GM19193 (cell line): Measurements from ENCODE around the gene HLA-DOA.

Source experiments
- POLR2A ChIP-seq: IDR thresholded peaks from 4 replicates; pipeline ENCODE4 v1.6.1; 2011; ENCODE audit not compliant: insufficient read depth, insufficient read length; ENCODE audit errors: extremely low read depth

Gene HLA-DOA

DNA sequence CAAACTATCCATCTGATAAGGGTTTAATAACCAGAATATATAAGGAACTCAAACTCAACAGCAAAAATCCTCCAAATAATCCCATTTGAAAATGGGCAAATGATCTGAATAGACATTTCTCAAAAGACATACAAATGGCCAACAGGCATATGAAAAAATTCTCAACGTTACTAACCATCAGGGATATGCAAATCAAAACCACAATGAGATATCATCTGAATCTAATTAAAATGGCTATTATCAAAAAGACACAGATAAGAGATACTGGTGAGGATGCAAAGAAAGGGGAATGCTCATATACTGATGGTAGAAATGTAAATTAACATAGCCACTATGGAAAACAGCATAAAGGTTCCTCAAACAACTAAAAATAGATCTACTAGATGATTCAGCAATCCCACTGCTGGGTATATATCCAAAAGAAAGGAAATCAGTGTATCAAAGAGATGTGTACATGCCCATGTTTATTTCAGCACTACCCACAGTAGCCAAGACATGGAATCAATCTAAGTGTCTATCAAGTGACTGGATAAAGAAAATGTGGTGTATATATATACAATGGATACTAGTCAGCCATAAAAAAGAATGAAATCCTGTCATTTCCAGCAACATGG lies 47.1 kb downstream of the HLA-DOA start:
- TF ChIP-seq POLR2A, result no peak

DNA sequence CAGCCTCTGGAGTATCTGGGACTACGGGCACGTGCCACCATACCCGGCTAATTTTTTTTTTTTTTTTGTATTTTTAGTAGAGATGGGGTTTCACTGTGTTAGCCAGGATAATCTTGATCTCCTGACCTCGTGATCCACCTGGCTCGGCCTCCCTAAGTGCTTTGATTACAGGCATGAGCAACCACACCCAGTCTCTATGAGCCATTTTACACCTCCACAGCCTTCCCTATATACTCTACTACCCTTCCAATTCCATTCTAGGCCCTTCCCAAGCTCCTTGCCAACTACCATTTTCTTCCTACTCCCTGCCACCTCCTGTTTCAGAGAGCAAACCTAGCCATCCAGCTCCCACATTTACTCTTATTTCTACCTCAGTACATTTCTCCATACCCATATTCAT lies 48.8 kb downstream of the HLA-DOA start:
- TF ChIP-seq POLR2A, result no peak

DNA sequence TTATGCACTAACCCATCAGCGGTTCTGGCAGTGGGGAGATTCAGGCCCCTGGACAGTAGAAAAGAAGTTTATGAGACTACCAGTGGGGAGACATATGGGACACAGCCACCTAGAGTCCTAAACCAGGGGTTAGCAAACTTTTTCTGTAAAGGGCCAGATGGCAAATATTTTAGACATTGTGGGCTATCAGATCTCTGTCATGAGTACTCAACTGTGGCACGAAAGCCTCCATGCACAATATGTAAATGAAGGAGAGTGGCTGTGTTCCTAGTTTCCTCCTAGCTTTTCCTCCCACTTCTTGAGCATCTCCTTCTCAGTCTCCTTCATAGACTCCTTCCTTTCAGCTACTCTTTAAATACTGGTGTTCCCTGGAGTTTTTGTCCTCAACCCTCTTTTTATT lies 53.2 kb downstream of the HLA-DOA start:
- no peak for TF ChIP-seq POLR2A

DNA sequence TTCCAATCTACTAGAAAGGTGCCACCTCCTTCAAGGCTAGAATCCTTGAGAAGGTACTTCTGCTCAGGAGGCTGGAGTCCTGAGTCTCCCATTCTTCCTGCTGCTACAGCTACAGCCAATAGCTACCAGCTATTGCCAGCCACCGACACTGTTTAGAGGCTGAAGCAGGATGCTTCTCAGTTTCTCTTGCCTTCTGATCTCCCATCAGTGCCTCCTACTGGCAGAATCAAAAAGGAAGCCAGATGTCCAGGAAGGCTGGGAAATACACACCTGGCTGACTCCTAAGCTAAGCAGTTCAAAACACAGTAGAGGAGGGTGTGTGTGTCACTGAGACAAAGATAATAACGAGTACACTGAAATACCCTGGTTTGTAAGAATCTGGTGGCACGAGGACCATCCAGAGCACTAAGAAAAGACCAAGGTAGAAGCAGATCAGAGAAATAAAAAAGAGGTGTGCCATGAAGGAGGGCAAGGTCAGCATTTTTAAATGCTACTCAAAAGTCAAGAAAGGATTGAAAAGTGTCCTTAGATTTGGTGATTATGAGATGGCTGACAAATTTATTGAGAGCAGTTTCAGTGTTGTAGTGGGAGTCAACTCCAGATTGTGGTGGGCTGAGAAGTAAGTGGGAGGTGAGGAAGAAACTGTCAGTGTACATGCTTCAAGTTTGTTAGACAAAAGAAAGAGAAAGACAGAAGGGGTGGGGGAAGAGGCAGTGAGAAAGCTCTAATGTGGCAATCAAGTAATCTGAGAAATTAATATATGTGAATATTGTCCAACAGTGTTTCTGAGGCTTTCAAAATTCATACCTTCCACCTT lies 54.2 kb downstream of the HLA-DOA start:
- TF ChIP-seq POLR2A, result no peak

DNA sequence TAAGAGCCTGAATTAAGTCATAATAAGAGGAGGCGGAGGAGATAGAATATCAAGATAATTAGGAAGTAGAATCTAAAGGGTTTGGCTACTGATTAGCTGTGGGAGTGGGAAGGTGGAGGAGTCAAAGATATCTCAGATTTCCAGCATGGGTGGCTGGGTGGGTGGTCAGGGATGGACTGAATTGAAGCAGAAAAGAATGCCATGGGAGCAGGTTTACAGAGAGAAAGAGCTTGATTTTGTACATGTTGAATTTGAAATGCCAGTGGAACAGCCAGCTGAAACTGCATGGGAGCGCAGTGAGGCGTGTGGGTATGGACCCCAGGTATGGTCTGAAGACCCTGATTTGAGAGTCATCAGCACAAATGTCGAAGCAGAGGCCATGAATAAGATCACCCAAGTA lies 55.1 kb downstream of the HLA-DOA start:
- TF ChIP-seq POLR2A, result no peak
